GM12878 (cell line): ENCODE results near the gene GTPBP1. TPM values are rescaled to one million over a fixed set of nuclear protein-coding genes. Genes with fewer than 3 reads are reported as not detected.

Experiments
- ATAC-seq: fragments of 200-7000 bp; cut with Tn5 transposase; 3 replicates; pipeline ENCODE4 v1.9.1; 2020; ENCODE audit warnings: mild to moderate bottlenecking, moderate library complexity
- BruUV-seq: library from RNA; stranded (reverse); fragments of 400-500 nt; replicated peaks from 2 replicates; lab custom pipeline; 2021; lab: Mats Ljungman, UMichigan
- CTCF ChIA-PET: fragments of 300-600 bp; sonication (Branson Sonifier 250); formaldehyde crosslinking; extraction: SDS; loops from one replicate; lab custom pipeline; 2021; ENCODE audit warnings: inconsistent platforms; lab: Yijun Ruan, JAX
- POLR2A ChIA-PET: fragments of 350-600 bp; formaldehyde crosslinking; extraction: SDS; loops from one replicate; lab custom pipeline; 2021; ENCODE audit warnings: inconsistent platforms; lab: Charles Lee
- RAD21 ChIA-PET: fragments of 300-600 bp; sonication (Branson Sonifier 250); formaldehyde crosslinking; loops from one replicate; lab custom pipeline; 2023; ENCODE audit warnings: antibody characterized with exemption; ENCODE audit not compliant: unreplicated experiment; lab: Charles Lee
- SMC1A ChIA-PET: fragments of 300-600 bp; sonication (Branson Sonifier 250); formaldehyde crosslinking; loops from one replicate; lab custom pipeline; 2023; ENCODE audit not compliant: unreplicated experiment, uncharacterized antibody; lab: Charles Lee
- DNase-seq: peaks from one replicate; pipeline ENCODE4 v3.0.0-alpha.2; 2011; ENCODE audit warnings: low read depth, low spot score
- FAIRE-seq: peaks from 3 replicates; lab custom pipeline; 2011; peaks lifted over from hg19 to GRCh38; lab: Jason Lieb, UNC
- H2AFZ ChIP-seq: 2 replicates; pipeline ENCODE4 v1.6.0; 2011; ENCODE audit warnings: low read depth, low read length, control low read depth; ENCODE audit not compliant: control insufficient read depth
- H3K27ac ChIP-seq: 2 replicates; pipeline ENCODE4 v1.5.1; 2011; ENCODE audit warnings: control low read depth; ENCODE audit not compliant: control insufficient read depth, insufficient read depth
- H3K27me3 ChIP-seq, 2 experiments: replicated peaks in 1 of 2; 2 replicates each; pipeline versions ENCODE4 v1.6.0 to v1.6.1; 2011; ENCODE audit warnings: low read length in 1 of 2; ENCODE audit not compliant: control insufficient read depth in 2 of 2, insufficient read depth in 2 of 2
- H3K36me3 ChIP-seq, 2 experiments: 2 replicates each; pipeline ENCODE4 v1.5.1; 2011; ENCODE audit warnings: low read length in 1 of 2; ENCODE audit not compliant: control insufficient read depth in 2 of 2, insufficient read depth in 2 of 2
- H3K4me1 ChIP-seq: 2 replicates; pipeline ENCODE4 v1.6.1; 2011; ENCODE audit warnings: mild to moderate bottlenecking, low read length, moderate library complexity, mixed read lengths; ENCODE audit not compliant: control insufficient read depth, insufficient read depth
- H3K4me2 ChIP-seq: 2 replicates; pipeline ENCODE4 v1.6.0; 2011; ENCODE audit warnings: control low read depth; ENCODE audit not compliant: control insufficient read depth, insufficient read depth
- H3K4me3 ChIP-seq: fragments of 200-600 bp; sonication (generic); 2 replicates; pipeline ENCODE4 v1.5.1; 2016
- H3K79me2 ChIP-seq: 2 replicates; pipeline ENCODE4 v1.6.0; 2011; ENCODE audit warnings: low read length; ENCODE audit not compliant: control insufficient read depth, insufficient read depth
- H3K9ac ChIP-seq: 2 replicates; pipeline ENCODE4 v1.8.0; 2011; ENCODE audit warnings: low read length, control low read depth, mixed read lengths; ENCODE audit not compliant: control insufficient read depth, insufficient read depth
- H3K9me3 ChIP-seq: replicated peaks from 3 replicates; pipeline ENCODE4 v1.5.1; 2011; ENCODE audit warnings: mild to moderate bottlenecking, low read length; ENCODE audit not compliant: control insufficient read depth, insufficient read depth
- H4K20me1 ChIP-seq: 2 replicates; pipeline ENCODE4 v1.6.0; 2011; ENCODE audit not compliant: control insufficient read depth, insufficient read depth
- CTCF ChIP-seq, 3 experiments: IDR thresholded peaks in 2 of 3; conservative IDR thresholded peaks in 1 of 3; 2 replicates each; pipeline ENCODE4 v1.5.1; 2011; ENCODE audit warnings: low read depth in 3 of 3, low read length in 3 of 3, mild to moderate bottlenecking in 3 of 3, control low read depth in 2 of 3, moderate library complexity in 2 of 3, inconsistent platforms in 1 of 3, mixed read lengths in 1 of 3; ENCODE audit not compliant: control insufficient read depth in 2 of 3, insufficient read depth in 1 of 3; ENCODE audit errors: extremely low read depth in 1 of 3
- NKRF ChIP-seq: fragments of 450-650 bp; conservative IDR thresholded peaks from 2 replicates; pipeline ENCODE4 v1.6.1; 2017; ENCODE audit warnings: mild to moderate bottlenecking, moderate library complexity
- RUNX3 ChIP-seq: IDR thresholded peaks from 2 replicates; pipeline ENCODE4 v1.6.1; 2012; ENCODE audit warnings: low read length, inconsistent platforms
- ZNF592 ChIP-seq: fragments of 450-650 bp; IDR thresholded peaks from 2 replicates; pipeline ENCODE4 v1.6.1; 2017; ENCODE audit warnings: mild to moderate bottlenecking, moderate library complexity
- WGBS: methylation state at CpG from one replicate; pipeline ENCODE4 v1.1.6; 2016; ENCODE audit warnings: low lambda C conversion rate; ENCODE audit not compliant: insufficient replicate concordance, insufficient coverage; ENCODE audit errors: missing lambda C conversion rate; 5-methylcytosine and 5-hydroxymethylcytosine counted together
- in situ Hi-C: fragments of 300-500 bp; cut with MboI; formaldehyde crosslinking; loops from 9 replicates; pipeline ENCODE4 v1.14.3; 2018; ENCODE audit warnings: mixed read lengths
- intact Hi-C: fragments of 100-400 bp; cut with micrococcal nuclease; formaldehyde crosslinking; loops from one replicate; pipeline ENCODE4 v1.14.2; 2022; ENCODE audit not compliant: unreplicated experiment
- polyA plus RNA-seq, 11 experiments: library from polyadenylated mRNA; depleted of rRNA in 4 of 11; unstranded in 6 of 11; stranded (reverse) in 5 of 11; fragments of >200 nt; fragmentation: Nextera tagmentation in 4 of 11; fragmentation: Illumina TruSeq in 1 of 11; extraction: Ambion mirVana in 4 of 11; extraction: Trizol in 1 of 11; gene quantifications; 1 replicate in 1 of 11; 2 replicates in 10 of 11; pipeline versions ENCODE4 v1.2.1 to v1.2.3, GENCODE V29; 2011 to 2016; ENCODE audit warnings: inconsistent platforms in 2 of 11, missing spikeins in 2 of 11, low read depth in 1 of 11
- total RNA-seq, 4 experiments: library from RNA; depleted of rRNA in 3 of 4; stranded (reverse); fragments of >200 nt in 3 of 4; fragmentation: Illumina TruSeq in 1 of 4; extraction: Trizol in 1 of 4; gene quantifications; 2 replicates each; pipeline versions ENCODE4 v1.2.1 to v1.2.3, GENCODE V29; 2013 to 2021

GTPBP1 gene
- total and polyA plus RNA-seq, 10 of the 15 experiments (the other 5 are each of a cell fraction or from before 2014, with no cell fraction given), result 0.89 to 63.1 (median 34.2) TPM

- intact Hi-C loops (loop anchor here (10.0 kb wide), 1 partner anchor 905 kb away; the partner anchor contains the start of genes ANKRD54 and EIF3L), in situ Hi-C loops (no loop called here)
- ChIA-PET CTCF (no interaction called here), POLR2A (interaction anchor here (1.0 to 5.1 kb wide), 2 partner anchors 8 to 43 kb away, joined by 3 to 27 read pairs; partner anchors contain the start of gene GTPBP1), RAD21 (interaction anchor here (1.2 kb wide), 1 partner anchor 9 kb away, joined by 3 read pairs; no protein-coding TSS in a partner anchor), SMC1A (interaction anchor here (1.7 kb wide), 1 partner anchor 16 kb away, joined by 5 read pairs; no protein-coding TSS in a partner anchor)
- peaks cover 38 to 39% of the 10 kb centered on the region in 2 experiments for H3K36me3 ChIP-seq
- H3K79me2 ChIP-seq, result peaks cover 41% of the 10 kb centered on the region
- H3K27me3 ChIP-seq, result no peaks in the 10 kb centered on the region
- DNase-seq (no peak), FAIRE-seq (no peak), ATAC-seq (no peak)
- H3K9me3 ChIP-seq, result no peaks in the 10 kb centered on the region
- no peak overlapping the region for H3K27ac ChIP-seq
- no peak overlapping the region for H2AFZ ChIP-seq
- no peak overlapping the region for H3K9ac ChIP-seq
- TF ChIP-seq NKRF, result no peak
- no peak for TF ChIP-seq RUNX3
- no peak for TF ChIP-seq ZNF592
- no peak for TF ChIP-seq CTCF (IDR thresholded peaks at IDR 0.05 in 2 of 3, conservative IDR thresholded peaks at IDR 0.05 in 1 of 3; ENCODE audit: control insufficient read depth in 2 of 3, extremely low read depth in 1 of 3, insufficient read depth in 1 of 3, low read depth in 3 of 3, low read length in 3 of 3)
- H4K20me1 ChIP-seq, result no peaks in the 10 kb centered on the region
- H3K4me2 ChIP-seq, result no peak overlapping the region
- peaks cover 27% of the 10 kb centered on the region for H3K4me1 ChIP-seq
- no peak overlapping the region for H3K4me3 ChIP-seq
- BruUV-seq, result no TSS peak
- 93% methylated on average over 14 of the region's 14 CpGs for WGBS
Observed at GRCh38 chr22:38750104-38750503, 44.4 kb downstream of the GTPBP1 start.
